Small intestine (tissue), 7 donors: ENCODE measurements around the gene PRKCE. TPM values are rescaled to one million over a fixed set of nuclear protein-coding genes. Genes with fewer than 3 reads are reported as not detected.

Experiments used
- DNase-seq, 2 donors: peaks; one replicate each; pipeline versions ENCODE4 v3.0.0 to v3.0.0-alpha.2; 2013
- FAIRE-seq: peaks from 2 replicates; lab custom pipeline; 2012; peaks lifted over from hg19 to GRCh38; lab: Jason Lieb, UNC
- H3K27ac ChIP-seq, 3 donors: one replicate each; pipeline ENCODE4 v1.5.1; 2013; ENCODE audit warnings: low read length in 2 of 3, mild to moderate bottlenecking in 2 of 3, control low read depth in 1 of 3, inconsistent platforms in 1 of 3, low read depth in 1 of 3, moderate library complexity in 1 of 3
- H3K27me3 ChIP-seq, 3 donors: one replicate each; pipeline ENCODE4 v1.6.1; 2013; ENCODE audit warnings: low read length in 3 of 3, inconsistent platforms in 1 of 3; ENCODE audit not compliant: control insufficient read depth in 3 of 3, insufficient read depth in 3 of 3
- H3K36me3 ChIP-seq, 3 donors: one replicate each; pipeline ENCODE4 v1.6.1; 2013; ENCODE audit warnings: low read length in 3 of 3, inconsistent platforms in 1 of 3, low read depth in 1 of 3, mild to moderate bottlenecking in 1 of 3, moderate library complexity in 1 of 3; ENCODE audit not compliant: control insufficient read depth in 3 of 3, insufficient read depth in 2 of 3
- H3K4me1 ChIP-seq, 3 donors: one replicate each; pipeline ENCODE4 v1.6.1; 2013; ENCODE audit warnings: low read length in 2 of 3, inconsistent platforms in 1 of 3, low read depth in 1 of 3, mild to moderate bottlenecking in 1 of 3, moderate library complexity in 1 of 3; ENCODE audit not compliant: control insufficient read depth in 3 of 3, insufficient read depth in 2 of 3
- H3K4me3 ChIP-seq, 3 donors: one replicate each; pipeline ENCODE4 v1.5.1; 2013; ENCODE audit warnings: low read length in 3 of 3, control low read depth in 1 of 3, inconsistent platforms in 1 of 3, low read depth in 1 of 3, mild to moderate bottlenecking in 1 of 3, moderate library complexity in 1 of 3
- H3K9me3 ChIP-seq, 2 donors: one replicate each; pipeline ENCODE4 v1.6.1; 2013; ENCODE audit warnings: low read depth in 1 of 2, low read length in 1 of 2; ENCODE audit not compliant: control insufficient read depth in 2 of 2, insufficient read depth in 1 of 2
- WGBS, 3 donors: extraction: QIAGEN DNeasy Blood & Tissue Kit; methylation state at CpG; one replicate each; pipeline ENCODE4 v1.1.7; 2013; 5-methylcytosine and 5-hydroxymethylcytosine counted together
- polyA plus RNA-seq, 4 donors: library from polyadenylated mRNA; stranded (reverse) in 3 of 4; unstranded in 1 of 4; fragments of 200-250 nt in 3 of 4; fragments of 120-200 nt in 1 of 4; gene quantifications; one replicate each; pipeline versions ENCODE4 v1.2.1 to v1.2.3, GENCODE V29; 2013
- donor health status: healthy with polysubstance abuse.
- donor health status: control.
- donor health status: control.
- donor health status: Bipolar disorder and iron deficiency.
- donor health status: healthy.

PRKCE gene
- polyA plus RNA-seq, 4 donors: 2.2 to 7.1 (median 5.4) TPM

- Histone ChIP-seq H3K27ac (no peak overlapping the region), H3K4me3 (no peak overlapping the region)
Measured at GRCh38 chr2:45929674-45930395, 278.4 kb downstream of the PRKCE start.

DNA sequence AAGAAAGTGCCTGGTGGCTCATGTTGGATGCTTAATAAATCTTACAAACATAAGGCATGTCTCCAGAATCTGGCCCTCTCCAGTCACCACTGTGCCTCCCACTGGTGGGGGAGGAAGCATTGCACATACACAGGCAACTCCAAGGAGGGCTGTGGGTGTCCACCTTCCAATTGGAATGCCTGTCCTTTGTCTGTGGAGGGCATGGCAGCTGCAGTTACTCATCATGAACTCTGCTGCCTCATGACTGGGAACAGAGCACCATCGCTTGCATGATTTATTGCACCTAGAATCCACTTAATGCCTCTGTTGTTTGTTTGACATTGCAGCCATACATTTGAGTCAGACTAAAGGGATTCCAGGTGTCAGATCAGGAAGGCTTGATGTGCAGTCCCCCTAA lies 278.9 kb downstream of the PRKCE start:
- Histone ChIP-seq H3K4me3 (no peak overlapping the region), H3K27ac (no peak overlapping the region), H3K9me3 (no peaks in the 10 kb centered on the region), H3K27me3 (no peaks in the 10 kb centered on the region), H3K4me1 (peaks cover 0 to 5% (median 0%) of the 10 kb centered on the region in 3 donors), H3K36me3 (no peaks in the 10 kb centered on the region)
- WGBS, 3 donors: 32 to 54% (median 50%) methylated on average over 1 of the region's 1 CpG
- DNase-seq (peak; percentile 13 to 36), FAIRE-seq (no peak)

More at GRCh38 chr2:45929674-45930395, 278.4 kb downstream of the PRKCE start:
- no peak for FAIRE-seq
- Histone ChIP-seq H3K9me3 (no peaks in the 10 kb centered on the region), H3K4me1 (peaks cover 0 to 5% (median 0%) of the 10 kb centered on the region in 3 donors), H3K36me3 (no peaks in the 10 kb centered on the region), H3K27me3 (no peaks in the 10 kb centered on the region)
- no peak for DNase-seq
- WGBS, 3 donors: 83 to 89% (median 86%) methylated on average over 6 of the region's 6 CpGs

GRCh38 chr2:45932278-45932975 lies 281.0 kb downstream of the PRKCE start:
- H3K27ac ChIP-seq: no peak overlapping the region
- WGBS, 3 donors: 88 to 95% (median 90%) methylated on average over 8 of the region's 8 CpGs
- no peaks in the 10 kb centered on the region for H3K36me3 ChIP-seq
- no peak for FAIRE-seq
- H3K4me3 ChIP-seq: no peak overlapping the region
- DNase-seq: no peak
- H3K4me1 ChIP-seq: peaks cover 0 to 9% (median 0%) of the 10 kb centered on the region in 3 donors
- no peaks in the 10 kb centered on the region for H3K27me3 ChIP-seq
- no peaks in the 10 kb centered on the region for H3K9me3 ChIP-seq

DNA sequence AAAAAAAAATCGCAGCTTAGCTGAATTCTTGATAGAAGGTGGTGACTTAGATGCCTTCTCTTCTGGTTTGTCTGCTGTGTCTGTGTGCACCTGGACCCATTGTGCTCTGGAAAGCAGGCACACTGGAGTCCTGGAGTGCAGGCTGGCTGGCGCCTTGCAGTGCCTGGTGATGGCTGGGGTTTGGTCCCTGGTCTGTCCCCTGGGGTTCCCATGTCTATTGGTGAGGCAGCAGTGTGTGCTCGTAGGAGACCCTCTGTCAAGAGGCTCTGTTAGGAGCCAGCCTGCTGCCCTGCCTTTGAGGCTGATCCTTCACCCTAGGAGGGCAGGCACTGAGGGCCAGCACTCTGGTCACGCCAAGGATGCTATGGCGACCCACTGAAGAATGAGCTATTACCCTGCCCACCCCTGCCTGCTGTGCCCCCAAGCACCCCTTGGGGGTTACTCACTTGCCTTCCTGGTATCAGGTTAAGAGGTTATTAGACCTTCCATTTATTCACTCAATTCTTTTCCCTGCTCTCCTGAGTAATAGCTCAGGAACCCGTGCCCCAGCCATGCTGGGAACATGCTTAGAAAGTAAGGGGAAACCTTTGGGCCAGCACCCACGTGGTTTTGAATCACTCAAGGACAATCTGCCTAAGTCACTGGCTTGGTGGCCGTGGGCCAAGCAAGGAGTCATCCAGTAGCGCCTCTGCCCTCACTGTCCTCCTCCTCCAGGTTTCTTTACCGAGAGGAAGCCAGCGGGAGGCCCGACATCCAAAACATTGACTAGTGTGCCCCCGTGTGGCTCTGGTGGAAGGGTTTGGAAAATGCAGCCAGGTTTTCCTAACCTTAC lies 284.5 kb downstream of the PRKCE start:
- Histone ChIP-seq H3K36me3 (no peaks in the 10 kb centered on the region), H3K27ac (no peak overlapping the region), H3K4me3 (no peak overlapping the region), H3K27me3 (no peaks in the 10 kb centered on the region), H3K4me1 (peaks cover 0 to 18% (median 2%) of the 10 kb centered on the region in 3 donors), H3K9me3 (no peaks in the 10 kb centered on the region)
- FAIRE-seq (no peak), DNase-seq (peak; percentile 90 to 96)
- WGBS, 3 donors: 36 to 39% (median 39%) methylated on average over 13 of the region's 13 CpGs

DNA sequence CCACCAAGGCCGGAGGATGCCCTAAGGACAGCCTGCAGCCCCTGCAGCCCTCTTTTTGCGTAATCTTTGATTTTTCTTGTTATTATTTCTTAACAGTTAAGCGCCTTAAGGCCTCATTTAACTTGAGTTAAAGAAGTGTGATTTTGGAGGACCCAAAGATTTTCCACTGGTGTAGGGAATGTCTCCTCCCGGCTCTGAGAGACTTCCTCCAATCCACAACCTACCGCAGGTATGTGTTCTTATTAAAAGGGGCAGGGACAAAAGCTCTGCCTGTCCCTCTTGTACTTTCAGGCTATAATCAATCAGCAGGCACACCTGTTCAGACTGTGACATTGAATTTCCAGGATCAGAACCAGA lies 285.1 kb downstream of the PRKCE start:
- Histone ChIP-seq H3K9me3 (no peaks in the 10 kb centered on the region), H3K4me3 (no peak overlapping the region), H3K36me3 (no peaks in the 10 kb centered on the region), H3K27me3 (no peaks in the 10 kb centered on the region), H3K27ac (no peak overlapping the region), H3K4me1 (peaks cover 0 to 18% (median 2%) of the 10 kb centered on the region in 3 donors)
- DNase-seq (no peak), FAIRE-seq (no peak)
- 46 to 66% (median 59%) methylated on average over 5 of the region's 5 CpGs for WGBS, 3 donors

GRCh38 chr2:45937990-45938389 lies 286.5 kb downstream of the PRKCE start:
- WGBS, 3 donors: 92 to 97% (median 94%) methylated on average over 4 of the region's 4 CpGs
- FAIRE-seq: no peak
- H3K9me3 ChIP-seq: no peaks in the 10 kb centered on the region
- H3K36me3 ChIP-seq: no peaks in the 10 kb centered on the region
- no peak for DNase-seq
- H3K4me1 ChIP-seq: peaks cover 0 to 21% (median 2%) of the 10 kb centered on the region in 3 donors
- peak overlapping the region in 2 of 3 donors; percentile 2 to 72 for H3K27ac ChIP-seq
- H3K27me3 ChIP-seq: no peaks in the 10 kb centered on the region
- no peak overlapping the region for H3K4me3 ChIP-seq

DNA sequence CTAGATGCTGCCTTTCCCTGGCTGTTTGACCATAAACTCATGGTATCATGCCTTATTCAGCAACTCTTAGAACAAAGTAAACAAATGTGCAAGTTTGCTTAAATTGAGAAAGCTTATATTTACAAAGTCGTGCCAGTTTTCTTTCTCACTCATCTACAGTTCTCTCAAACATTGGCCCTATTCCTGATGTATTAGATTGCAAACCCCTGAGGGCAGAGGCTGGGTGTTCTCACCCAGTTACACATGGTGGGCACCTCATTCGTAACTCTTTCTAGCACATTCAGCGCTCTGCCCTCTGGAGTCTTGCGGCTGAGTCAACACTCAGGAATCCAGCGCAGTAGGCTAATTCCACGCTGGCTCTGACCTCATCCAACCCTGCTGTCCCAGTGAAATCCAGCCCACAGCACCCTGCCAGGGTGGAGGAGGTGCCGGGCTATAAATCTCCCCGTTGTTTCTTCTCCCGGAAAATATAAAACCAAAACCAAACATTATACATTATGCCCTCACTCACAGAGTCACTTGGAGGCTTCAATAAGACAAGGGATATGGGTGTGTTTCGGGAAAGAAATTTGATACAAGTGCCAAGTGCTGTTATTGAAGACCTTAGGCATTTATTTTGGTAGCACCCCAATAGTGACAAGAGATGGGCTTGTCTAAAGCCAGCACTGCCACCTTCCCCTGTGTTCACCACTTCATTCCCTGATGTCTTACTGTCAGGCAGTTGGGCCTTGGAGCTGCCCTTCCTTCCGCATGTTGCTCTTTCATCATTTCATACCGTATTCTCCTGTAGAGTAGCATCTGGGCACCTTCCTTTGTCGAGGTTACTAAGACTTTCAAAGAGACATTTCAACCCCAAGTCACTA lies 287.4 kb downstream of the PRKCE start:
- Histone ChIP-seq H3K36me3 (no peaks in the 10 kb centered on the region), H3K9me3 (no peaks in the 10 kb centered on the region), H3K4me1 (peaks cover 0 to 21% (median 2%) of the 10 kb centered on the region in 3 donors), H3K27me3 (no peaks in the 10 kb centered on the region), H3K4me3 (no peak overlapping the region), H3K27ac (peak overlapping the region; percentile 30 to 75 (median 72))
- FAIRE-seq: no peak
- peak; percentile 87 to 91 for DNase-seq
- WGBS, 3 donors: 23 to 48% (median 41%) methylated on average over 13 of the region's 13 CpGs
